ENCODE measurements around the gene NPC1. TPM values are rescaled to one million over a fixed set of nuclear protein-coding genes. Genes with fewer than 3 reads are reported as not detected.

NPC1 gene
- total RNA-seq, 1 experiment from 2014 or later, result 92.7 TPM

GRCh38 chr18:23587220-23587642, 925 bp upstream of the NPC1 start:
- peak overlapping the region; percentile 57 for H3K27ac ChIP-seq (ENCODE audit: low read length)
- ATAC-seq (no peak), DNase-seq (ENCODE audit: low read depth, low spot score) (no peak)
- H3K9me3 ChIP-seq (ENCODE audit: control insufficient read depth, insufficient read depth, low read depth, low read length), result no peaks in the 10 kb centered on the region
- peak overlapping the region; percentile 45 to 91 for H3K4me3 ChIP-seq (ENCODE audit: low read depth in 2 of 2, low read length in 2 of 2)
- peaks cover 6% of the 10 kb centered on the region; the same call in 1 of the 2 replicates for H3K36me3 ChIP-seq (ENCODE audit: control insufficient read depth, insufficient read depth, low read length)
- peaks cover 12% of the 10 kb centered on the region for H3K4me1 ChIP-seq (ENCODE audit: control insufficient read depth, insufficient read depth, low read length)
- H3K27me3 ChIP-seq (ENCODE audit: control insufficient read depth, insufficient read depth, low read length), result no peaks in the 10 kb centered on the region
- TF ChIP-seq CTCF (IDR thresholded peaks at IDR 0.05), result no peak; the same call in none of the 2 replicates
- no peak for TF ChIP-seq SIN3A (IDR thresholded peaks at IDR 0.05; ENCODE audit: borderline replicate concordance, insufficient read depth, low read depth, low read length)
- TF ChIP-seq REST (IDR thresholded peaks at IDR 0.05; ENCODE audit: insufficient read depth in 1 of 2, low read depth in 2 of 2, low read length in 1 of 2), result no peak
- no peak for TF ChIP-seq TCF7L2 (IDR thresholded peaks at IDR 0.05; ENCODE audit: low read depth, low read length)
- TF ChIP-seq POLR2AphosphoS5 (IDR thresholded peaks at IDR 0.05; ENCODE audit: low read depth, low read length), result no peak
- POLR2A ChIA-PET, result no interaction called here
- BruUV-seq (replicated peaks), result TSS peak; percentile 97
- intact Hi-C loops (cut with micrococcal nuclease; ENCODE audit: unreplicated experiment), result loop anchor here (10.0 kb wide), 1 partner anchor 82 kb away; the partner anchor contains the start of gene RMC1
- CTCF ChIA-PET, result interaction anchor here (1.3 kb wide), 1 partner anchor 8 kb away, joined by 3 read pairs; no protein-coding TSS in a partner anchor
- in situ Hi-C loops (cut with HindIII; ENCODE audit: low pct_unique_long_range_greater_than_20kb, low sequenced_read_pairs), result no loop called here

- peak overlapping the region; percentile 85 for H3K27ac ChIP-seq (ENCODE audit: low read length)
- intact Hi-C loops (cut with micrococcal nuclease; ENCODE audit: unreplicated experiment) (loop anchor here (10.0 kb wide), 1 partner anchor 81 kb away; the partner anchor contains the start of gene RMC1), in situ Hi-C loops (cut with HindIII; ENCODE audit: low pct_unique_long_range_greater_than_20kb, low sequenced_read_pairs) (no loop called here)
- BruUV-seq (replicated peaks), result no TSS peak
- POLR2A ChIA-PET, result interaction anchor here (0.6 to 0.8 kb wide), 2 partner anchors 191 to 603 kb away, joined by 3 to 7 read pairs; no protein-coding TSS in a partner anchor
- CTCF ChIA-PET, result no interaction called here
- no peaks in the 10 kb centered on the region for H3K9me3 ChIP-seq (ENCODE audit: control insufficient read depth, insufficient read depth, low read depth, low read length)
- ATAC-seq (peak; percentile 8), DNase-seq (ENCODE audit: low read depth, low spot score) (no peak)
- H3K27me3 ChIP-seq (ENCODE audit: control insufficient read depth, insufficient read depth, low read length), result no peaks in the 10 kb centered on the region
- H3K36me3 ChIP-seq (ENCODE audit: control insufficient read depth, insufficient read depth, low read length), result peaks cover 6% of the 10 kb centered on the region; the same call in 1 of the 2 replicates
- peak overlapping the region; percentile 91 to 97 for H3K4me3 ChIP-seq (ENCODE audit: low read depth in 2 of 2, low read length in 2 of 2)
- TF ChIP-seq CTCF (IDR thresholded peaks at IDR 0.05) (no peak), REST (IDR thresholded peaks at IDR 0.05; ENCODE audit: insufficient read depth in 1 of 2, low read depth in 2 of 2, low read length in 1 of 2) (no peak), POLR2AphosphoS5 (IDR thresholded peaks at IDR 0.05; ENCODE audit: low read depth, low read length) (no peak), SIN3A (IDR thresholded peaks at IDR 0.05; ENCODE audit: borderline replicate concordance, insufficient read depth, low read depth, low read length) (no peak), TCF7L2 (IDR thresholded peaks at IDR 0.05; ENCODE audit: low read depth, low read length) (no peak; the same call in 1 of the 2 replicates)
- H3K4me1 ChIP-seq (ENCODE audit: control insufficient read depth, insufficient read depth, low read length), result peaks cover 16% of the 10 kb centered on the region
These were observed 433 bp downstream of the NPC1 start for GRCh38 chr18:23585897-23586248.

All from Panc1 (cell line).